ENCODE results near the gene SORCS1. TPM values are rescaled to one million over a fixed set of nuclear protein-coding genes. Genes with fewer than 3 reads are reported as not detected.

The SORCS1 gene
- total and polyA plus RNA-seq, 2 of the 8 experiments (the other 6 are each of a cell fraction or from before 2014, with no cell fraction given) = 4.1 to 4.6 TPM

GRCh38 chr10:107169516-107169915 lies 5.0 kb upstream of the SORCS1 start:
- Histone ChIP-seq H2AK5ac (ENCODE audit: low read depth, low read length) (no peak overlapping the region), H3K79me1 (ENCODE audit: low read depth, low read length) (no peaks in the 10 kb centered on the region), H2BK15ac (ENCODE audit: low read length) (no peak overlapping the region), H3K4me3 (ENCODE audit: extremely low read depth in 1 of 4, insufficient read depth in 2 of 4, low read depth in 3 of 4, low read length in 4 of 4) (no peak overlapping the region), H3K79me2 (ENCODE audit: control insufficient read depth in 1 of 2, insufficient read depth in 2 of 2, low read length in 2 of 2) (no peaks in the 10 kb centered on the region), H3K23me2 (ENCODE audit: low read depth, low read length) (peaks cover 3% of the 10 kb centered on the region), H3K27ac (ENCODE audit: low read depth, low read length) (no peak overlapping the region), H3K27me3 (replicated peaks in 1 of 4; ENCODE audit: control insufficient read depth in 3 of 4, extremely low read depth in 1 of 4, insufficient read depth in 3 of 4, low read length in 3 of 4) (peaks cover 0 to 8% (median 2%) of the 10 kb centered on the region in 4 experiments; a peak in 2 of 7 replicates), H4K20me1 (replicated peaks in 1 of 2; ENCODE audit: control insufficient read depth in 1 of 2, insufficient read depth in 2 of 2, low read length in 2 of 2) (no peaks in the 10 kb centered on the region), H3K9me3 (ENCODE audit: insufficient read depth in 2 of 2, low read depth in 1 of 2, low read length in 1 of 2) (no peaks in the 10 kb centered on the region), H3K23ac (ENCODE audit: insufficient read length) (no peak overlapping the region), H2BK12ac (ENCODE audit: low read depth, low read length) (no peak overlapping the region), H3K4ac (replicated peaks; ENCODE audit: insufficient read length, low read depth, low read length) (no peak overlapping the region), H2BK20ac (ENCODE audit: low read length) (no peak overlapping the region), H4K8ac (ENCODE audit: extremely low read depth, insufficient read depth, low read length) (no peak overlapping the region), H2BK120ac (replicated peaks; ENCODE audit: low read depth, low read length) (no peak overlapping the region), H3K4me2 (ENCODE audit: insufficient read depth in 1 of 2, low read depth in 2 of 2, low read length in 2 of 2) (no peak overlapping the region), H4K91ac (replicated peaks; ENCODE audit: insufficient read length, low read length) (no peak overlapping the region), H3K18ac (ENCODE audit: extremely low read depth, low read length) (no peak overlapping the region), H2AFZ (ENCODE audit: low read length) (no peak overlapping the region), H3K9ac (replicated peaks in 1 of 4; ENCODE audit: extremely low read depth in 1 of 4, low read depth in 3 of 4, low read length in 3 of 4) (no peak overlapping the region), H3K14ac (ENCODE audit: insufficient read length) (no peak overlapping the region), H3K4me1 (replicated peaks in 1 of 4; ENCODE audit: control insufficient read depth in 3 of 4, insufficient read depth in 4 of 4, low read length in 3 of 4) (0 out of 7 replicates have a peak, but pooled peaks cover 0 to 3% (median 0%) of the 10 kb centered on the region in 4 experiments), H3K56ac (replicated peaks; ENCODE audit: insufficient read length, low read depth, low read length) (no peak overlapping the region), H3K36me3 (ENCODE audit: control insufficient read depth in 2 of 4, insufficient read depth in 4 of 4, low read length in 3 of 4) (no peaks in the 10 kb centered on the region), H2BK5ac (ENCODE audit: low read depth, low read length) (no peak overlapping the region), H4K5ac (ENCODE audit: insufficient read length, low read depth, low read length) (no peak overlapping the region)
- peak; percentile 10 to 24; a peak in 1 of 4 replicates for TF ChIP-seq RAD21 (IDR thresholded peaks at IDR 0.05 in 1 of 2, conservative IDR thresholded peaks at IDR 0.05 in 1 of 2; ENCODE audit: low read depth in 2 of 2, low read length in 2 of 2)
- no peak for TF ChIP-seq KDM5A (IDR thresholded peaks at IDR 0.05; ENCODE audit: low read length)
- ChIA-PET CTCF (ENCODE audit: partially characterized antibody) (no interaction called here), POLR2A (ENCODE audit: partially characterized antibody) (no interaction called here)
- 65% methylated on average over 1 of the region's 1 CpG; no CpG with 5 or more reads in 1 of the 2 experiments for WGBS, 2 experiments (ENCODE audit: extremely low coverage in 1 of 2, insufficient coverage in 1 of 2, insufficient read length in 1 of 2, insufficient replicate concordance in 2 of 2, low coverage in 1 of 2, low lambda C conversion rate in 2 of 2, missing lambda C conversion rate in 1 of 2)
- FAIRE-seq (no peak), DNase-seq (ENCODE audit: low read depth in 1 of 2, low spot score in 2 of 2) (no peak)
